K562 (cell line): ENCODE measurements around the gene GSTM5. TPM values are rescaled to one million over a fixed set of nuclear protein-coding genes. Genes with fewer than 3 reads are reported as not detected.
A peak's percentile ranks its signal among the peaks of the same experiment; 100 is the strongest.

Experiments used
- CAMTA2 ChIP-seq: fragments of 250-450 bp; sonication (Bioruptor Pico); conservative IDR thresholded peaks from 2 replicates; pipeline ENCODE4 v1.5.1; 2022
- CGGBP1 ChIP-seq: fragments of 250-450 bp; sonication (Bioruptor Pico); IDR thresholded peaks from 2 replicates; pipeline ENCODE4 v1.9.0; 2021; ENCODE audit warnings: mild to moderate bottlenecking
- COPS2 ChIP-seq: fragments of 450-650 bp; conservative IDR thresholded peaks from 2 replicates; pipeline ENCODE4 v1.6.1; 2016; ENCODE audit warnings: mild to moderate bottlenecking, moderate library complexity
- CTBP1 ChIP-seq: fragments of 450-650 bp; IDR thresholded peaks from 2 replicates; pipeline ENCODE4 v1.6.1; 2016; ENCODE audit warnings: borderline replicate concordance
- CXXC5 ChIP-seq: fragments of 250-450 bp; sonication (Bioruptor Pico); IDR thresholded peaks from 2 replicates; pipeline ENCODE4 v1.8.0; 2022; ENCODE audit warnings: inconsistent platforms, mild to moderate bottlenecking, moderate library complexity
- E4F1 ChIP-seq: fragments of 250-450 bp; sonication (Bioruptor Pico); IDR thresholded peaks from 2 replicates; pipeline ENCODE4 v1.5.0; 2021; ENCODE audit warnings: mild to moderate bottlenecking, borderline replicate concordance
- FOSL1 ChIP-seq: fragments of 200-800 bp; sonication (Bioruptor generic); conservative IDR thresholded peaks from 2 replicates; pipeline ENCODE4 v1.6.1; 2016; ENCODE audit warnings: missing genetic modification characterization, missing compliant biosample characterization
- FOXJ2 ChIP-seq: fragments of 200-800 bp; sonication (Bioruptor generic); IDR thresholded peaks from 2 replicates; pipeline ENCODE4 v1.6.1; 2016; ENCODE audit warnings: missing genetic modification characterization, missing compliant biosample characterization
- MCM7 ChIP-seq, 2 experiments: fragments of 450-650 bp; IDR thresholded peaks; 2 replicates each; pipeline ENCODE4 v1.6.1; 2016 to 2018
- TCFL5 ChIP-seq: fragments of 250-450 bp; sonication (Bioruptor Pico); conservative IDR thresholded peaks from 2 replicates; pipeline ENCODE4 v1.6.1; 2021; ENCODE audit warnings: mild to moderate bottlenecking, moderate library complexity, matching md5 sums
- ZNF436 ChIP-seq: fragments of 250-450, 450-650 bp; sonication (Bioruptor Pico); formaldehyde crosslinking; IDR thresholded peaks from 2 replicates; pipeline ENCODE4 v1.7.0; 2020; ENCODE audit warnings: mild to moderate bottlenecking
- ZNF609 ChIP-seq: sonication (generic); formaldehyde crosslinking; IDR thresholded peaks from 2 replicates; pipeline ENCODE4 v1.8.1; 2023; ENCODE audit warnings: missing genetic modification reagents, mild to moderate bottlenecking, borderline replicate concordance
- ZNF764 ChIP-seq: fragments of 250-450 bp; sonication (Bioruptor Pico); IDR thresholded peaks from 2 replicates; pipeline ENCODE4 v1.4.0; 2020; ENCODE audit warnings: low read depth, mild to moderate bottlenecking, moderate library complexity
- ZNF780A ChIP-seq: fragments of 250-450 bp; sonication (Bioruptor Pico); IDR thresholded peaks from 2 replicates; pipeline ENCODE4 v1.5.0; 2021; ENCODE audit warnings: mild to moderate bottlenecking
- polyA plus RNA-seq, 8 experiments: library from polyadenylated mRNA; depleted of rRNA in 4 of 8; stranded (reverse) in 5 of 8; unstranded in 3 of 8; fragments of >200 nt; fragmentation: Nextera tagmentation in 2 of 8; fragmentation: Illumina TruSeq in 1 of 8; extraction: Ambion mirVana in 2 of 8; extraction: Trizol in 1 of 8; gene quantifications; 2 replicates each; pipeline versions ENCODE4 v1.2.1 to v1.2.3, GENCODE V29; 2011 to 2014; ENCODE audit warnings: inconsistent platforms in 1 of 8, missing spikeins in 1 of 8
- total RNA-seq, 7 experiments: library from RNA; depleted of rRNA in 6 of 7; stranded (reverse); fragments of >200 nt in 6 of 7; fragmentation: Illumina TruSeq in 2 of 7; extraction: Trizol in 2 of 7; gene quantifications; 2 replicates each; pipeline versions ENCODE4 v1.2.1 to v1.2.3, GENCODE V29; 2011 to 2021; ENCODE audit warnings: low replicate concordance in 1 of 7
- TF ChIP-seq, protein P1 (sequence below): fragments of 450-650 bp; IDR thresholded peaks from 2 replicates; pipeline ENCODE4 v1.6.1; 2016
- TF ChIP-seq, protein P2 (sequence below), 2 experiments: fragments of 150-350 bp in 1 of 2; IDR thresholded peaks; 2 replicates each; pipeline ENCODE4 v1.6.1; 2012 to 2016; ENCODE audit warnings: low read depth in 2 of 2, low read length in 2 of 2, mild to moderate bottlenecking in 1 of 2, moderate library complexity in 1 of 2

Gene GSTM5
- total and polyA plus RNA-seq, 9 of the 15 experiments (the other 6 are each of a cell fraction or from before 2014, with no cell fraction given), result not detected

DNA sequence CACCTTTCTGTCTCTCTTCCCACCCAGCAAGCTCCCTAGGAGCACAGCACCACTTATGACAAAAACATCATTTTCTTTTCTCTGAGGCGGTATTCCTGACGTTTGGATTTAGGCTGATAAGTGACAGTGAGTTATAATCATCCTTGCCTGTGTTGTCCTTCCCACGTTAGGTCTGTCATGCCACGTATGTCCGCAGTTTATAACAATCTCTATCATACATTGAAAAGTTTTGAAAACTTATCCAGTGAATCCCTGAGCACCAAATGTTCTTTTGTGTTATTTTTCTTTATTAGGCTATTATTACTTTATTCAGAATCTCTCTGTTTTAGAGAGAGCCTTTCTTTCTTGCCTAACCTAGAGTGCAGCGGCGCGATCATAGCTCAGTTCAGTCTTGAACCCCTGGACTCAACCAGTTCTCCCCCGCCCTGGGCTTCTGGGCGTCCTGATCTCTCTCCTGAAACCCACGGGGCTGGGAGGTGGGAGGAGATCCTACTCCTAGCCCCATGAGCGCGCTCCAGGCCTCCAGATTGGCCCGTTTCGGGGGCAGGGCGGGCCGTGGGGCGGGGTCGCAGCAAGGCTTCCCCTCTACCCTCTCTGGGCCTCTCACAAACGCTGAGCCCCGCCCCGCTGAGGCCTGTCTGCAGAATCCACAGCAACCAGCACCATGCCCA, 44.5 kb upstream of the GSTM5 start, which contains the start of gene GSTM2 (continued):
- TF ChIP-seq, protein P1, sequence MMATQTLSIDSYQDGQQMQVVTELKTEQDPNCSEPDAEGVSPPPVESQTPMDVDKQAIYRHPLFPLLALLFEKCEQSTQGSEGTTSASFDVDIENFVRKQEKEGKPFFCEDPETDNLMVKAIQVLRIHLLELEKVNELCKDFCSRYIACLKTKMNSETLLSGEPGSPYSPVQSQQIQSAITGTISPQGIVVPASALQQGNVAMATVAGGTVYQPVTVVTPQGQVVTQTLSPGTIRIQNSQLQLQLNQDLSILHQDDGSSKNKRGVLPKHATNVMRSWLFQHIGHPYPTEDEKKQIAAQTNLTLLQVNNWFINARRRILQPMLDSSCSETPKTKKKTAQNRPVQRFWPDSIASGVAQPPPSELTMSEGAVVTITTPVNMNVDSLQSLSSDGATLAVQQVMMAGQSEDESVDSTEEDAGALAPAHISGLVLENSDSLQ, result peak; percentile 21; the same call in 1 of the 2 replicates
- TF ChIP-seq ZNF780A (CRISPR knock-in tag) (no peak), E4F1 (CRISPR knock-in tag) (no peak), TCFL5 (no peak), CGGBP1 (CRISPR knock-in tag) (no peak), CTBP1 (no peak), FOSL1 (tag) (no peak), ZNF764 (CRISPR knock-in tag) (no peak), ZNF436 (CRISPR knock-in tag) (no peak), COPS2 (no peak), ZNF609 (CRISPR knock-in tag) (no peak), MCM7 (IDR thresholded peaks at IDR 0.05) (no peak), FOXJ2 (tag) (no peak), CXXC5 (CRISPR knock-in tag) (peak; percentile 45; the same call in 1 of the 2 replicates), CAMTA2 (CRISPR knock-in tag) (no peak)
- TF ChIP-seq, protein P2, sequence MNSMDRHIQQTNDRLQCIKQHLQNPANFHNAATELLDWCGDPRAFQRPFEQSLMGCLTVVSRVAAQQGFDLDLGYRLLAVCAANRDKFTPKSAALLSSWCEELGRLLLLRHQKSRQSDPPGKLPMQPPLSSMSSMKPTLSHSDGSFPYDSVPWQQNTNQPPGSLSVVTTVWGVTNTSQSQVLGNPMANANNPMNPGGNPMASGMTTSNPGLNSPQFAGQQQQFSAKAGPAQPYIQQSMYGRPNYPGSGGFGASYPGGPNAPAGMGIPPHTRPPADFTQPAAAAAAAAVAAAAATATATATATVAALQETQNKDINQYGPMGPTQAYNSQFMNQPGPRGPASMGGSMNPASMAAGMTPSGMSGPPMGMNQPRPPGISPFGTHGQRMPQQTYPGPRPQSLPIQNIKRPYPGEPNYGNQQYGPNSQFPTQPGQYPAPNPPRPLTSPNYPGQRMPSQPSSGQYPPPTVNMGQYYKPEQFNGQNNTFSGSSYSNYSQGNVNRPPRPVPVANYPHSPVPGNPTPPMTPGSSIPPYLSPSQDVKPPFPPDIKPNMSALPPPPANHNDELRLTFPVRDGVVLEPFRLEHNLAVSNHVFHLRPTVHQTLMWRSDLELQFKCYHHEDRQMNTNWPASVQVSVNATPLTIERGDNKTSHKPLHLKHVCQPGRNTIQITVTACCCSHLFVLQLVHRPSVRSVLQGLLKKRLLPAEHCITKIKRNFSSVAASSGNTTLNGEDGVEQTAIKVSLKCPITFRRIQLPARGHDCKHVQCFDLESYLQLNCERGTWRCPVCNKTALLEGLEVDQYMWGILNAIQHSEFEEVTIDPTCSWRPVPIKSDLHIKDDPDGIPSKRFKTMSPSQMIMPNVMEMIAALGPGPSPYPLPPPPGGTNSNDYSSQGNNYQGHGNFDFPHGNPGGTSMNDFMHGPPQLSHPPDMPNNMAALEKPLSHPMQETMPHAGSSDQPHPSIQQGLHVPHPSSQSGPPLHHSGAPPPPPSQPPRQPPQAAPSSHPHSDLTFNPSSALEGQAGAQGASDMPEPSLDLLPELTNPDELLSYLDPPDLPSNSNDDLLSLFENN (IDR thresholded peaks at IDR 0.05; ENCODE audit: low read depth in 2 of 2, low read length in 2 of 2), result no peak
